HEK293 (cell line): ENCODE measurements around the gene LAMTOR4.

Experiments used
- FEZF1 ChIP-seq: fragments of 450-650 bp; formaldehyde crosslinking; IDR thresholded peaks from 2 replicates; pipeline ENCODE4 v1.5.1; 2016; ENCODE audit warnings: missing biosample characterization, missing genetic modification characterization
- GLI4 ChIP-seq: fragments of 450-650 bp; formaldehyde crosslinking; IDR thresholded peaks from 2 replicates; pipeline ENCODE4 v1.5.1; 2016; ENCODE audit warnings: missing biosample characterization, missing genetic modification characterization
- GLIS1 ChIP-seq: fragments of 450-650 bp; formaldehyde crosslinking; IDR thresholded peaks from 2 replicates; pipeline ENCODE4 v1.5.1; 2016; ENCODE audit warnings: missing biosample characterization, missing genetic modification characterization
- KLF7 ChIP-seq: fragments of 450-650 bp; formaldehyde crosslinking; IDR thresholded peaks from 2 replicates; pipeline ENCODE4 v1.5.1; 2016; ENCODE audit warnings: missing biosample characterization, missing genetic modification characterization, borderline replicate concordance
- KLF9 ChIP-seq: fragments of 450-650 bp; formaldehyde crosslinking; IDR thresholded peaks from 2 replicates; pipeline ENCODE4 v1.5.1; 2016; ENCODE audit warnings: missing biosample characterization, missing genetic modification characterization, low read depth
- MZF1 ChIP-seq: fragments of 450-650 bp; formaldehyde crosslinking; IDR thresholded peaks from 2 replicates; pipeline ENCODE4 v1.5.1; 2017; ENCODE audit warnings: missing biosample characterization, missing genetic modification characterization, borderline replicate concordance
- REPIN1 ChIP-seq: fragments of 450-650 bp; formaldehyde crosslinking; IDR thresholded peaks from 2 replicates; pipeline ENCODE4 v1.5.1; 2017; ENCODE audit warnings: missing biosample characterization, missing genetic modification characterization, low read depth
- WT1 ChIP-seq: fragments of 450-650 bp; formaldehyde crosslinking; IDR thresholded peaks from 2 replicates; pipeline ENCODE4 v1.5.1; 2016; ENCODE audit warnings: missing biosample characterization, missing genetic modification characterization
- ZBTB8A ChIP-seq: fragments of 450-650 bp; formaldehyde crosslinking; IDR thresholded peaks from 2 replicates; pipeline ENCODE4 v1.5.1; 2016; ENCODE audit warnings: missing biosample characterization, missing genetic modification characterization
- ZFP41 ChIP-seq: fragments of 450-650 bp; formaldehyde crosslinking; IDR thresholded peaks from 2 replicates; pipeline ENCODE4 v1.5.1; 2016; ENCODE audit warnings: missing biosample characterization, missing genetic modification characterization, borderline replicate concordance
- ZNF132 ChIP-seq: fragments of 450-650 bp; formaldehyde crosslinking; IDR thresholded peaks from 2 replicates; pipeline ENCODE4 v1.5.1; 2017; ENCODE audit warnings: missing biosample characterization, missing genetic modification characterization, borderline replicate concordance
- ZNF169 ChIP-seq: fragments of 450-650 bp; formaldehyde crosslinking; IDR thresholded peaks from 2 replicates; pipeline ENCODE4 v1.5.1; 2016; ENCODE audit warnings: missing biosample characterization, missing genetic modification characterization
- ZNF175 ChIP-seq: fragments of 450-650 bp; formaldehyde crosslinking; IDR thresholded peaks from 2 replicates; pipeline ENCODE4 v1.5.1; 2016; ENCODE audit warnings: missing biosample characterization, missing genetic modification characterization
- ZNF19 ChIP-seq: fragments of 450-650 bp; formaldehyde crosslinking; IDR thresholded peaks from 2 replicates; pipeline ENCODE4; 2016; ENCODE audit warnings: missing biosample characterization, missing genetic modification characterization, low read depth
- ZNF266 ChIP-seq: fragments of 450-650 bp; formaldehyde crosslinking; IDR thresholded peaks from 2 replicates; pipeline ENCODE4 v1.5.1; 2016; ENCODE audit warnings: missing biosample characterization, missing genetic modification characterization, low read depth
- ZNF324 ChIP-seq: fragments of 450-650 bp; formaldehyde crosslinking; IDR thresholded peaks from 2 replicates; pipeline ENCODE4 v1.5.1; 2016; ENCODE audit warnings: missing biosample characterization, missing genetic modification characterization
- ZNF341 ChIP-seq: fragments of 450-650 bp; formaldehyde crosslinking; IDR thresholded peaks from 2 replicates; pipeline ENCODE4; 2016; ENCODE audit warnings: low read depth, missing biosample characterization, missing genetic modification characterization
- ZNF529 ChIP-seq: fragments of 450-650 bp; formaldehyde crosslinking; IDR thresholded peaks from 2 replicates; pipeline ENCODE4 v1.5.1; 2017; ENCODE audit warnings: missing genetic modification characterization, missing biosample characterization; ENCODE audit not compliant: insufficient replicate concordance
- ZNF658 ChIP-seq: fragments of 450-650 bp; formaldehyde crosslinking; IDR thresholded peaks from 2 replicates; pipeline ENCODE4; 2016; ENCODE audit warnings: missing biosample characterization, missing genetic modification characterization
- ZNF707 ChIP-seq: fragments of 450-650 bp; formaldehyde crosslinking; IDR thresholded peaks from 2 replicates; pipeline ENCODE4 v1.5.1; 2016; ENCODE audit warnings: missing biosample characterization, missing genetic modification characterization
- TF ChIP-seq, protein P1 (sequence below): fragments of 450-650 bp; formaldehyde crosslinking; IDR thresholded peaks from 2 replicates; pipeline ENCODE4 v1.5.1; 2016; ENCODE audit warnings: missing biosample characterization, missing genetic modification characterization, borderline replicate concordance
- TF ChIP-seq, protein P2 (sequence below): fragments of 450-650 bp; formaldehyde crosslinking; IDR thresholded peaks from 2 replicates; pipeline ENCODE4 v1.5.1; 2016; ENCODE audit warnings: missing biosample characterization, missing genetic modification characterization, low read depth
- TF ChIP-seq, protein P3 (sequence below): fragments of 450-650 bp; formaldehyde crosslinking; IDR thresholded peaks from 2 replicates; pipeline ENCODE4 v1.5.1; 2016; ENCODE audit warnings: missing biosample characterization, missing genetic modification characterization, low read depth
- TF ChIP-seq, protein P4 (sequence below): fragments of 450-650 bp; formaldehyde crosslinking; conservative IDR thresholded peaks from 2 replicates; pipeline ENCODE4 v1.5.1; 2016; ENCODE audit warnings: low read depth, missing biosample characterization, missing genetic modification characterization
- TF ChIP-seq, protein P5 (sequence below): fragments of 450-650 bp; IDR thresholded peaks from 2 replicates; pipeline ENCODE4 v1.5.1; 2018; ENCODE audit warnings: missing biosample characterization, missing genetic modification characterization

Gene LAMTOR4

DNA sequence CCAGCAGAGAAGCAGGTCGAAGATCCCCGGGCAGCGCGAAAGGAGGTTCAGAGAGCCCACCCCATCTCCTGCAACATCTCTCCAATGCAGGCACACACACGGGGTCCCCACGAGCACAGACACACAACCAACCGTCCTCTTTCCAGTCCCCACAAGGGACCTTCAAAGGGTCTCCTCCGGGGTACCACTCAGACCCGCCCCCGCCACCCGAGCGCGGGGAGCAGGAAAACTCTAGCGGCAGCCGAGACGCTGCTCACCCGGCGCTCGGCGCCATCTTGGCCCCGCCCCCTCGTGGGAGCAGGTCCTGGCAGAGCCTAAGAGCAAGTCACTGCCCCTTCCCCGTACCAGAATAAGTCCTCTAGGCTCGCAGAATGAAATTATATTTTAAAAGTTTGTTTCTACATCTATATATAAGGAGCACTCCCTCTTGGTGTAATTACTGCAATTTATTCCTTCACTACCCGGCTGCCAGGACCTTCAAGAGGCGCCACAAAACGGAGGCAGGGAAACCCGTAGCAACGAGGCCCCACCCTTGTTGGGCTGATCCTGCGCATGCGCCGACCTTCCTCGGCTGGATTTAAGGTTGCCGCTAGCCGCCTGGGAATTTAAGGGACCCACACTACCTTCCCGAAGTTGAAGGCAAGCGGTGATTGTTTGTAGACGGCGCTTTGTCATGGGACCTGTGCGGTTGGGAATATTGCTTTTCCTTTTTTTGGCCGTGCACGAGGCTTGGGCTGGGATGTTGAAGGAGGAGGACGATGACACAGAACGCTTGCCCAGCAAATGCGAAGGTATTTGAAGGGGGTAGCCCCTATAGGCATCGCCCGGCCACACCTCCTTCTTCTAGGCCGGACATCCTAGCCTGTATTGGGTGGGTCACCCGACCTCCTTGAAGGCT is 29.4 kb upstream of the LAMTOR4 start, which contains the start of the genes CNPY4 and TAF6 (continued):
- TF ChIP-seq ZNF341 (tag by site-specific recombination) (0 out of 2 replicates have a peak, but pooled peaks have one; percentile 18), ZNF266 (tag by site-specific recombination) (no peak), KLF9 (tag by site-specific recombination) (peak; percentile 93), MZF1 (no peak), ZNF132 (tag by site-specific recombination) (no peak), ZNF175 (no peak), FEZF1 (tag by site-specific recombination) (0 out of 2 replicates have a peak, but pooled peaks have one; percentile 5), ZNF707 (tag by site-specific recombination) (no peak), ZBTB8A (tag by site-specific recombination) (0 out of 2 replicates have a peak, but pooled peaks have one; percentile 9), ZFP41 (no peak), KLF7 (peak; percentile 80; the same call in 1 of the 2 replicates), GLIS1 (tag by site-specific recombination) (peak; percentile 33; the same call in 1 of the 2 replicates), GLI4 (tag by site-specific recombination) (no peak), REPIN1 (tag by site-specific recombination) (no peak), ZNF324 (no peak; the same call in none of the 2 replicates), ZNF529 (tag by site-specific recombination) (no peak), ZNF658 (tag by site-specific recombination) (no peak), ZNF19 (tag by site-specific recombination) (no peak), WT1 (tag by site-specific recombination) (0 out of 2 replicates have a peak, but pooled peaks have one; percentile 45), ZNF169 (tag by site-specific recombination) (no peak)
- TF ChIP-seq, protein P1, sequence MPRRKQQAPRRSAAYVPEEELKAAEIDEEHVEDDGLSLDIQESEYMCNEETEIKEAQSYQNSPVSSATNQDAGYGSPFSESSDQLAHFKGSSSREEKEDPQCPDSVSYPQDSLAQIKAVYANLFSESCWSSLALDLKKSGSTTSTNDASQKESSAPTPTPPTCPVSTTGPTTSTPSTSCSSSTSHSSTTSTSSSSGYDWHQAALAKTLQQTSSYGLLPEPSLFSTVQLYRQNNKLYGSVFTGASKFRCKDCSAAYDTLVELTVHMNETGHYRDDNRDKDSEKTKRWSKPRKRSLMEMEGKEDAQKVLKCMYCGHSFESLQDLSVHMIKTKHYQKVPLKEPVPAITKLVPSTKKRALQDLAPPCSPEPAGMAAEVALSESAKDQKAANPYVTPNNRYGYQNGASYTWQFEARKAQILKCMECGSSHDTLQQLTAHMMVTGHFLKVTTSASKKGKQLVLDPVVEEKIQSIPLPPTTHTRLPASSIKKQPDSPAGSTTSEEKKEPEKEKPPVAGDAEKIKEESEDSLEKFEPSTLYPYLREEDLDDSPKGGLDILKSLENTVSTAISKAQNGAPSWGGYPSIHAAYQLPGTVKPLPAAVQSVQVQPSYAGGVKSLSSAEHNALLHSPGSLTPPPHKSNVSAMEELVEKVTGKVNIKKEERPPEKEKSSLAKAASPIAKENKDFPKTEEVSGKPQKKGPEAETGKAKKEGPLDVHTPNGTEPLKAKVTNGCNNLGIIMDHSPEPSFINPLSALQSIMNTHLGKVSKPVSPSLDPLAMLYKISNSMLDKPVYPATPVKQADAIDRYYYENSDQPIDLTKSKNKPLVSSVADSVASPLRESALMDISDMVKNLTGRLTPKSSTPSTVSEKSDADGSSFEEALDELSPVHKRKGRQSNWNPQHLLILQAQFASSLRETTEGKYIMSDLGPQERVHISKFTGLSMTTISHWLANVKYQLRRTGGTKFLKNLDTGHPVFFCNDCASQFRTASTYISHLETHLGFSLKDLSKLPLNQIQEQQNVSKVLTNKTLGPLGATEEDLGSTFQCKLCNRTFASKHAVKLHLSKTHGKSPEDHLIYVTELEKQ (tag by site-specific recombination) = no peak
- TF ChIP-seq, protein P2, sequence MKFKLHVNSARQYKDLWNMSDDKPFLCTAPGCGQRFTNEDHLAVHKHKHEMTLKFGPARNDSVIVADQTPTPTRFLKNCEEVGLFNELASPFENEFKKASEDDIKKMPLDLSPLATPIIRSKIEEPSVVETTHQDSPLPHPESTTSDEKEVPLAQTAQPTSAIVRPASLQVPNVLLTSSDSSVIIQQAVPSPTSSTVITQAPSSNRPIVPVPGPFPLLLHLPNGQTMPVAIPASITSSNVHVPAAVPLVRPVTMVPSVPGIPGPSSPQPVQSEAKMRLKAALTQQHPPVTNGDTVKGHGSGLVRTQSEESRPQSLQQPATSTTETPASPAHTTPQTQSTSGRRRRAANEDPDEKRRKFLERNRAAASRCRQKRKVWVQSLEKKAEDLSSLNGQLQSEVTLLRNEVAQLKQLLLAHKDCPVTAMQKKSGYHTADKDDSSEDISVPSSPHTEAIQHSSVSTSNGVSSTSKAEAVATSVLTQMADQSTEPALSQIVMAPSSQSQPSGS (tag by site-specific recombination) = no peak
- TF ChIP-seq, protein P3, sequence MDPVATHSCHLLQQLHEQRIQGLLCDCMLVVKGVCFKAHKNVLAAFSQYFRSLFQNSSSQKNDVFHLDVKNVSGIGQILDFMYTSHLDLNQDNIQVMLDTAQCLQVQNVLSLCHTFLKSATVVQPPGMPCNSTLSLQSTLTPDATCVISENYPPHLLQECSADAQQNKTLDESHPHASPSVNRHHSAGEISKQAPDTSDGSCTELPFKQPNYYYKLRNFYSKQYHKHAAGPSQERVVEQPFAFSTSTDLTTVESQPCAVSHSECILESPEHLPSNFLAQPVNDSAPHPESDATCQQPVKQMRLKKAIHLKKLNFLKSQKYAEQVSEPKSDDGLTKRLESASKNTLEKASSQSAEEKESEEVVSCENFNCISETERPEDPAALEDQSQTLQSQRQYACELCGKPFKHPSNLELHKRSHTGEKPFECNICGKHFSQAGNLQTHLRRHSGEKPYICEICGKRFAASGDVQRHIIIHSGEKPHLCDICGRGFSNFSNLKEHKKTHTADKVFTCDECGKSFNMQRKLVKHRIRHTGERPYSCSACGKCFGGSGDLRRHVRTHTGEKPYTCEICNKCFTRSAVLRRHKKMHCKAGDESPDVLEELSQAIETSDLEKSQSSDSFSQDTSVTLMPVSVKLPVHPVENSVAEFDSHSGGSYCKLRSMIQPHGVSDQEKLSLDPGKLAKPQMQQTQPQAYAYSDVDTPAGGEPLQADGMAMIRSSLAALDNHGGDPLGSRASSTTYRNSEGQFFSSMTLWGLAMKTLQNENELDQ (tag by site-specific recombination) = no peak
- TF ChIP-seq, protein P4, sequence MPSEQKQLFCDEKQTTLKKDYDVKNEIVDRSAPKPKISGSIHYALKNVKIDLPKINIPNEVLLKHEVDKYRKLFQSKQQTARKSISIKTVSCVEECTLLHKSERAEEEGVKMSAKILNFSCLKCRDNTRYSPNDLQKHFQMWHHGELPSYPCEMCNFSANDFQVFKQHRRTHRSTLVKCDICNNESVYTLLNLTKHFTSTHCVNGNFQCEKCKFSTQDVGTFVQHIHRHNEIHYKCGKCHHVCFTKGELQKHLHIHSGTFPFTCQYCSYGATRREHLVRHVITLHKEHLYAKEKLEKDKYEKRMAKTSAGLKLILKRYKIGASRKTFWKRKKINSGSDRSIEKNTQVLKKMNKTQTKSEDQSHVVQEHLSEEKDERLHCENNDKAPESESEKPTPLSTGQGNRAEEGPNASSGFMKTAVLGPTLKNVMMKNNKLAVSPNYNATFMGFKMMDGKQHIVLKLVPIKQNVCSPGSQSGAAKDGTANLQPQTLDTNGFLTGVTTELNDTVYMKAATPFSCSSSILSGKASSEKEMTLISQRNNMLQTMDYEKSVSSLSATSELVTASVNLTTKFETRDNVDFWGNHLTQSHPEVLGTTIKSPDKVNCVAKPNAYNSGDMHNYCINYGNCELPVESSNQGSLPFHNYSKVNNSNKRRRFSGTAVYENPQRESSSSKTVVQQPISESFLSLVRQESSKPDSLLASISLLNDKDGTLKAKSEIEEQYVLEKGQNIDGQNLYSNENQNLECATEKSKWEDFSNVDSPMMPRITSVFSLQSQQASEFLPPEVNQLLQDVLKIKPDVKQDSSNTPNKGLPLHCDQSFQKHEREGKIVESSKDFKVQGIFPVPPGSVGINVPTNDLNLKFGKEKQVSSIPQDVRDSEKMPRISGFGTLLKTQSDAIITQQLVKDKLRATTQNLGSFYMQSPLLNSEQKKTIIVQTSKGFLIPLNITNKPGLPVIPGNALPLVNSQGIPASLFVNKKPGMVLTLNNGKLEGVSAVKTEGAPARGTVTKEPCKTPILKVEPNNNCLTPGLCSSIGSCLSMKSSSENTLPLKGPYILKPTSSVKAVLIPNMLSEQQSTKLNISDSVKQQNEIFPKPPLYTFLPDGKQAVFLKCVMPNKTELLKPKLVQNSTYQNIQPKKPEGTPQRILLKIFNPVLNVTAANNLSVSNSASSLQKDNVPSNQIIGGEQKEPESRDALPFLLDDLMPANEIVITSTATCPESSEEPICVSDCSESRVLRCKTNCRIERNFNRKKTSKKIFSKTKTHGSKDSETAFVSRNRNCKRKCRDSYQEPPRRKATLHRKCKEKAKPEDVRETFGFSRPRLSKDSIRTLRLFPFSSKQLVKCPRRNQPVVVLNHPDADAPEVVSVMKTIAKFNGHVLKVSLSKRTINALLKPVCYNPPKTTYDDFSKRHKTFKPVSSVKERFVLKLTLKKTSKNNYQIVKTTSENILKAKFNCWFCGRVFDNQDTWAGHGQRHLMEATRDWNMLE = peak; percentile 37
- TF ChIP-seq, protein P5, sequence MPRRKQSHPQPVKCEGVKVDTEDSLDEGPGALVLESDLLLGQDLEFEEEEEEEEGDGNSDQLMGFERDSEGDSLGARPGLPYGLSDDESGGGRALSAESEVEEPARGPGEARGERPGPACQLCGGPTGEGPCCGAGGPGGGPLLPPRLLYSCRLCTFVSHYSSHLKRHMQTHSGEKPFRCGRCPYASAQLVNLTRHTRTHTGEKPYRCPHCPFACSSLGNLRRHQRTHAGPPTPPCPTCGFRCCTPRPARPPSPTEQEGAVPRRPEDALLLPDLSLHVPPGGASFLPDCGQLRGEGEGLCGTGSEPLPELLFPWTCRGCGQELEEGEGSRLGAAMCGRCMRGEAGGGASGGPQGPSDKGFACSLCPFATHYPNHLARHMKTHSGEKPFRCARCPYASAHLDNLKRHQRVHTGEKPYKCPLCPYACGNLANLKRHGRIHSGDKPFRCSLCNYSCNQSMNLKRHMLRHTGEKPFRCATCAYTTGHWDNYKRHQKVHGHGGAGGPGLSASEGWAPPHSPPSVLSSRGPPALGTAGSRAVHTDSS = no peak
